Mucosa of rectum (tissue), 2 donors: ENCODE measurements around the gene SEMA3F.

ENCODE experiments used
- H3K27ac ChIP-seq, 2 donors: one replicate each; pipeline ENCODE4 v1.7.0; 2013; ENCODE audit warnings: inconsistent platforms in 2 of 2, low read depth in 2 of 2, low read length in 2 of 2
- H3K27me3 ChIP-seq, 2 donors: one replicate each; pipeline ENCODE4 v1.7.0; 2013; ENCODE audit warnings: low read length in 2 of 2; ENCODE audit not compliant: control insufficient read depth in 2 of 2, insufficient read depth in 2 of 2
- H3K36me3 ChIP-seq, 2 donors: one replicate each; pipeline ENCODE4 v1.7.0; 2013; ENCODE audit warnings: low read length in 2 of 2; ENCODE audit not compliant: control insufficient read depth in 2 of 2, insufficient read depth in 2 of 2
- H3K4me1 ChIP-seq, 2 donors: one replicate each; pipeline ENCODE4 v1.7.0; 2013; ENCODE audit warnings: low read length in 2 of 2, mild to moderate bottlenecking in 1 of 2; ENCODE audit not compliant: control insufficient read depth in 2 of 2, insufficient read depth in 2 of 2
- H3K4me3 ChIP-seq, 2 donors: one replicate each; pipeline ENCODE4 v1.7.0; 2013; ENCODE audit warnings: low read length in 2 of 2
- H3K9ac ChIP-seq, 2 donors: one replicate each; pipeline ENCODE4 v1.7.0; 2013; ENCODE audit warnings: low read length in 2 of 2, low read depth in 1 of 2, mild to moderate bottlenecking in 1 of 2
- H3K9me3 ChIP-seq, 2 donors: one replicate each; pipeline ENCODE4 v1.7.0; 2013; ENCODE audit warnings: low read length in 2 of 2; ENCODE audit not compliant: control insufficient read depth in 2 of 2
- donor health status: healthy.
- donor health status: Normal muscosa, but diverticular disease.

The SEMA3F gene

GRCh38 chr3:50154840-50155490 is at the start of gene SEMA3F:
TSS of gene SEMA3F (plus strand) at chr3:50155324. CDS start at chr3:50159623, 4,299 bp downstream.
- Histone ChIP-seq H3K9me3 (no peaks in the 10 kb centered on the region), H3K9ac (peak within 1 kb of the TSS; percentile 73 to 79), H3K36me3 (no peaks in the 10 kb centered on the region), H3K27ac (peak within 1 kb of the TSS; percentile 65 to 71), H3K4me3 (peak within 1 kb of the TSS; percentile 65 to 71), H3K27me3 (peaks cover 0 to 5% of the 10 kb centered on the region in 2 donors), H3K4me1 (peaks cover 24 to 26% of the 10 kb centered on the region in 2 donors)

- no peak overlapping the region for H3K4me3 ChIP-seq
- H3K36me3 ChIP-seq = peaks cover 89 to 91% of the 10 kb centered on the region in 2 donors
- H3K9ac ChIP-seq = no peak overlapping the region
- H3K27ac ChIP-seq = no peak overlapping the region
- no peaks in the 10 kb centered on the region for H3K27me3 ChIP-seq
- H3K9me3 ChIP-seq = no peaks in the 10 kb centered on the region
- no peaks in the 10 kb centered on the region for H3K4me1 ChIP-seq
These were observed 43.4 kb upstream of the SEMA3F start for GRCh38 chr3:50111757-50112156.

- no peaks in the 10 kb centered on the region for H3K9me3 ChIP-seq
- H3K4me3 ChIP-seq = no peak overlapping the region
- no peaks in the 10 kb centered on the region for H3K27me3 ChIP-seq
- no peaks in the 10 kb centered on the region for H3K4me1 ChIP-seq
- H3K9ac ChIP-seq = no peak overlapping the region
- H3K36me3 ChIP-seq = peaks cover 89 to 91% of the 10 kb centered on the region in 2 donors
- no peak overlapping the region for H3K27ac ChIP-seq
These were observed 42.7 kb upstream of the SEMA3F start for GRCh38 chr3:50112462-50112861.

GRCh38 chr3:50117120-50117519 is 38.0 kb upstream of the SEMA3F start:
- Histone ChIP-seq H3K4me3 (no peak overlapping the region), H3K36me3 (peaks cover 70 to 78% of the 10 kb centered on the region in 2 donors), H3K4me1 (peaks cover 5% of the 10 kb centered on the region in 2 donors), H3K9ac (no peak overlapping the region), H3K27ac (no peak overlapping the region), H3K9me3 (no peaks in the 10 kb centered on the region), H3K27me3 (no peaks in the 10 kb centered on the region)

GRCh38 chr3:50118237-50118636 is 36.9 kb upstream of the SEMA3F start:
- no peak overlapping the region for H3K27ac ChIP-seq
- no peak overlapping the region for H3K9ac ChIP-seq
- H3K9me3 ChIP-seq = no peaks in the 10 kb centered on the region
- no peak overlapping the region for H3K4me3 ChIP-seq
- H3K4me1 ChIP-seq = peaks cover 9 to 11% of the 10 kb centered on the region in 2 donors
- peaks cover 60 to 69% of the 10 kb centered on the region in 2 donors for H3K36me3 ChIP-seq
- no peaks in the 10 kb centered on the region for H3K27me3 ChIP-seq

GRCh38 chr3:50119786-50120185 is 35.3 kb upstream of the SEMA3F start:
- Histone ChIP-seq H3K27me3 (no peaks in the 10 kb centered on the region), H3K9ac (no peak overlapping the region), H3K4me3 (no peak overlapping the region), H3K4me1 (peaks cover 9 to 18% of the 10 kb centered on the region in 2 donors), H3K9me3 (no peaks in the 10 kb centered on the region), H3K27ac (no peak overlapping the region), H3K36me3 (peaks cover 46 to 54% of the 10 kb centered on the region in 2 donors)

- H3K4me3 ChIP-seq = no peak overlapping the region
- peaks cover 9 to 18% of the 10 kb centered on the region in 2 donors for H3K4me1 ChIP-seq
- no peaks in the 10 kb centered on the region for H3K9me3 ChIP-seq
- no peak overlapping the region for H3K27ac ChIP-seq
- no peak overlapping the region for H3K9ac ChIP-seq
- peaks cover 39 to 46% of the 10 kb centered on the region in 2 donors for H3K36me3 ChIP-seq
- H3K27me3 ChIP-seq = no peaks in the 10 kb centered on the region
These were observed 34.6 kb upstream of the SEMA3F start for GRCh38 chr3:50120364-50121071.

- Histone ChIP-seq H3K36me3 (peaks cover 31 to 38% of the 10 kb centered on the region in 2 donors), H3K27me3 (no peaks in the 10 kb centered on the region), H3K9me3 (no peaks in the 10 kb centered on the region), H3K9ac (no peak overlapping the region), H3K4me1 (peaks cover 13 to 18% of the 10 kb centered on the region in 2 donors), H3K27ac (no peak overlapping the region), H3K4me3 (no peak overlapping the region)
These were observed 33.8 kb upstream of the SEMA3F start for GRCh38 chr3:50121072-50122032.

GRCh38 chr3:50122071-50122470 is 33.1 kb upstream of the SEMA3F start:
- Histone ChIP-seq H3K9ac (no peak overlapping the region), H3K4me3 (no peak overlapping the region), H3K4me1 (peaks cover 13 to 18% of the 10 kb centered on the region in 2 donors), H3K27me3 (no peaks in the 10 kb centered on the region), H3K9me3 (no peaks in the 10 kb centered on the region), H3K27ac (no peak overlapping the region), H3K36me3 (peaks cover 24 to 31% of the 10 kb centered on the region in 2 donors)
